DOHH2 (cell line): ENCODE results near the gene DTX3L.

Experiments used
- CTCF ChIP-seq: fragments of 200-600 bp; sonication (generic); IDR thresholded peaks from one replicate; pipeline ENCODE4 v1.5.1; 2014; ENCODE audit warnings: antibody characterized with exemption, mild to moderate bottlenecking, low read depth, low read length; ENCODE audit not compliant: poor library complexity, severe bottlenecking
- EZH2phosphoT487 ChIP-seq: fragments of 200-600 bp; sonication (generic); IDR thresholded peaks from 2 replicates; pipeline ENCODE4 v1.6.1; 2017; ENCODE audit warnings: borderline replicate concordance, mild to moderate bottlenecking, antibody characterized with exemption, low read length, moderate library complexity, mixed read lengths

DNA sequence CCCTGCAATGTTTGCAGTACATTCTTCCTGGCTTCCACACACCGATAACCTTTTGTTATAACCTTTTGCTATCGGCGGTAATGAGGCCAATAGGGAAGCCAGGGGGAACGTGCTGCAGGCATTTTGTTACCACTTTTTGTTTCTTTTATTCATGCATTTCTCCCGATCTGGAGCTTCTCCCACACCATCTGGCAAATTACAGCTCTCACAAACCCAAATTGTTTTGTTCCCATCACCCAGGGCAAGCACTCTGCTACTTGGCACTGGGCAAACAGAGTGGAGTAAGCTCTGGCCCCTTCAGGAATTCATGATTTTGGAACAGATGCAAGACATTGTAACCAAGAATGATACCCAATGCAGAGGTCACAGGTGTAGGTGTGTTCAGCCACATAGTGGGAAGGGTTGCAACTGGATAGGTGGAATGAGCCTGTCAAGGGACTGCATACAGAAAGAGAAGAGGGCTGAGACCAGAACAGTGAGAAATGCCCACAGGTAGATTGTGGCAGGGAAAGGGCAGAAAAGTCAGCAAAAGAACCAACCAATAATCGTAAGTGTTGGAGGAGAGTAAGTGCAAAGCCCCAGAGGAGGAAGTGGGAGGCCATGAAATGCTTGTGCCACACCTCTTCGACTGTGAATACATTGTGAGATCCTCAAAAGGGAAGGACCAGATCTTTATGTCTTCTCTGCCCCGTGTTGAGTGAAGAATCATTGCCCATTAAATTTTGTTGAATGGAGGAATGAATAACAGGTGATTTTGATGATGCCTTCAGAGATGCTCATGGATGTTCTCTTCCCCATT is 59.1 kb downstream of the DTX3L start:
- no peak for TF ChIP-seq CTCF
- TF ChIP-seq EZH2phosphoT487: no peak
